Measurements from ENCODE around the gene POLR3H.

Gene POLR3H

DNA sequence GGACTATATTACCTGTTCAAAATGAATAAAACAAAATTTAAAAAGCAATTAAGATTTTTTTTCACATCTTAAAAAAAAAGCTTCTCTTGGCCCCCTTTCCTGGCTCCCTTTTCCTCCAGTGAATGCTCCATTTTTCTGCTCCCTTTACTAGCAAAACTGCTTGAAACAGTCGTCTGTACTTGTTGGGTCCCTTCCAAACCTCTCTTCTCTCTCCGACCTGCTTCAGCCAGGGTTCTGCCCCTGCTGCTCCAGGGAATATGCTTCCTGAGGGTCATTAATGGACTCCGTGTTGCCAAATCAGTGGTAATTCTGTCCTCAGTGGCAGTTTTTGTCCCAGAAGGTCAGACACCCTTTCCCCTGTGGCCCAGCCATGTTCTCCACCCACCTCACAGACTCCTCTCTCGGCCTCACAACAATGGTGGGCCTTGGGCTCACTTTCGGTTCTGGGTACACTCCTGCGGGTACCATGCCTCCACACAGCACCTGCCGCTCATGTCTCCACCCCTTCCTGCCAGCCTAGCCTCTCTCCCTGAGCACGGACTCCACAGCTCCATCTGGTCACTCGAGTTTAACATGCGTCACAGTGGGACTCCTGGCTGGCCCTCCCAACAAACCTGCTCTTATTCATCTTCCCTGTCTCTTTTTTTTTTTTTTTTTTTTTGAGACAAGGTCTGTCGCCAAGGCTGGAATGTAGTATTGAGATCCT, 7.8 kb upstream of the POLR3H start:
- H3K9me2 ChIP-seq (replicated peaks; ENCODE audit: control insufficient read depth, low read length), result no peaks in the 10 kb centered on the region
- TF ChIP-seq EZH2phosphoT487 (IDR thresholded peaks at IDR 0.05; ENCODE audit: borderline replicate concordance, low read length) (no peak), CTCF (IDR thresholded peaks at IDR 0.05; ENCODE audit: low read depth, low read length, poor library complexity, severe bottlenecking) (no peak)
- no peaks in the 10 kb centered on the region for H4K20me1 ChIP-seq (ENCODE audit: control insufficient read depth, insufficient read depth, low read depth, low read length)
- H3K27me3 ChIP-seq (ENCODE audit: control insufficient read depth, low read length), result peaks cover 10% of the 10 kb centered on the region; the same call in 1 of the 2 replicates
- no peaks in the 10 kb centered on the region for H3K36me3 ChIP-seq (ENCODE audit: control insufficient read depth, low read length)
- no peak overlapping the region for H3K4me3 ChIP-seq (ENCODE audit: low read length)
- no peaks in the 10 kb centered on the region for H3K9me3 ChIP-seq (ENCODE audit: control insufficient read depth, insufficient read depth, low read length)
- no peaks in the 10 kb centered on the region for H3F3A ChIP-seq (ENCODE audit: control insufficient read depth, insufficient read depth)
- H3K4me1 ChIP-seq (ENCODE audit: control insufficient read depth, low read length), result no peaks in the 10 kb centered on the region
- no peak overlapping the region for H3K27ac ChIP-seq (ENCODE audit: low read depth, low read length)
- peak overlapping the region; percentile 37; the same call in 1 of the 2 replicates for H3K4me2 ChIP-seq (ENCODE audit: low read length)
- no peaks in the 10 kb centered on the region for H3K79me2 ChIP-seq (ENCODE audit: control insufficient read depth, low read length)

GRCh38 chr22:41550952-41551491, 6.8 kb upstream of the POLR3H start:
- TF ChIP-seq CTCF (IDR thresholded peaks at IDR 0.05; ENCODE audit: low read depth, low read length, poor library complexity, severe bottlenecking) (no peak), EZH2phosphoT487 (IDR thresholded peaks at IDR 0.05; ENCODE audit: borderline replicate concordance, low read length) (no peak)
- no peaks in the 10 kb centered on the region for H3K9me2 ChIP-seq (replicated peaks; ENCODE audit: control insufficient read depth, low read length)
- H3K4me3 ChIP-seq (ENCODE audit: low read length), result no peak overlapping the region
- H3K4me1 ChIP-seq (ENCODE audit: control insufficient read depth, low read length), result no peaks in the 10 kb centered on the region
- H3K27me3 ChIP-seq (ENCODE audit: control insufficient read depth, low read length), result peaks cover 6% of the 10 kb centered on the region; the same call in 1 of the 2 replicates
- no peaks in the 10 kb centered on the region for H3K36me3 ChIP-seq (ENCODE audit: control insufficient read depth, low read length)
- no peaks in the 10 kb centered on the region for H3F3A ChIP-seq (ENCODE audit: control insufficient read depth, insufficient read depth)
- no peak overlapping the region for H3K4me2 ChIP-seq (ENCODE audit: low read length)
- no peak overlapping the region for H3K27ac ChIP-seq (ENCODE audit: low read depth, low read length)
- no peaks in the 10 kb centered on the region for H4K20me1 ChIP-seq (ENCODE audit: control insufficient read depth, insufficient read depth, low read depth, low read length)
- H3K79me2 ChIP-seq (ENCODE audit: control insufficient read depth, low read length), result no peaks in the 10 kb centered on the region
- H3K9me3 ChIP-seq (ENCODE audit: control insufficient read depth, insufficient read depth, low read length), result no peaks in the 10 kb centered on the region

DNA sequence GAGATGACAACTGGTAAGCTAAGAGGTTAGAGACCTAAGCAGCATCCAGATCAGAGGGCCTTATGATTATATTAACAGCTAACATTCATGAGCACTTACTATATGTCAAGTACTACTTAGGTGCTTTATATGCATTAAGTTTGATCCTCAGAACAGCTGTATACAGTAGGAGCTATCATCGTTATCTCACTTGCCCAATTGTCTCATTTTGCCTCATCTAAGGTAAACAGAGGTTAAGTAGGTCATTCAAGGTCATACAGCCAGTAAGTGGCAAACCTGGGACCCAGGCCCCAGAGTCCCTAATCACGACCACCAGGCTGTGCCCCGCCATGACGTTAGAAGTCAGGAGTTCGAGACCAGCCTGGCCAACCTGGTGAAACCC, 4.6 kb upstream of the POLR3H start:
- peaks cover 10% of the 10 kb centered on the region for H3K4me1 ChIP-seq (ENCODE audit: control insufficient read depth, low read length)
- H3K27ac ChIP-seq (ENCODE audit: low read depth, low read length), result no peak overlapping the region
- H3K9me3 ChIP-seq (ENCODE audit: control insufficient read depth, insufficient read depth, low read length), result no peaks in the 10 kb centered on the region
- H3F3A ChIP-seq (ENCODE audit: control insufficient read depth, insufficient read depth), result no peaks in the 10 kb centered on the region; the same call in 1 of the 2 replicates
- no peak overlapping the region for H3K4me3 ChIP-seq (ENCODE audit: low read length)
- peaks cover 8% of the 10 kb centered on the region for H3K79me2 ChIP-seq (ENCODE audit: control insufficient read depth, low read length)
- no peak overlapping the region for H3K4me2 ChIP-seq (ENCODE audit: low read length)
- H3K27me3 ChIP-seq (ENCODE audit: control insufficient read depth, low read length), result peaks cover 6% of the 10 kb centered on the region; the same call in 1 of the 2 replicates
- TF ChIP-seq EZH2phosphoT487 (IDR thresholded peaks at IDR 0.05; ENCODE audit: borderline replicate concordance, low read length), result no peak
- no peak for TF ChIP-seq CTCF (IDR thresholded peaks at IDR 0.05; ENCODE audit: low read depth, low read length, poor library complexity, severe bottlenecking)
- H3K36me3 ChIP-seq (ENCODE audit: control insufficient read depth, low read length), result peaks cover 3% of the 10 kb centered on the region
- H4K20me1 ChIP-seq (ENCODE audit: control insufficient read depth, insufficient read depth, low read depth, low read length), result no peaks in the 10 kb centered on the region
- no peaks in the 10 kb centered on the region for H3K9me2 ChIP-seq (replicated peaks; ENCODE audit: control insufficient read depth, low read length)
